Astrocyte of the spinal cord (primary cell): Measurements from ENCODE around the gene CRB1.

Experiments
- DNase-seq: peaks from one replicate; pipeline ENCODE4 v3.0.0; 2011; ENCODE audit warnings: low read depth, low spot score
- H3K4me3 ChIP-seq: 2 replicates; pipeline ENCODE4 v1.5.1; 2011; ENCODE audit warnings: low read depth, mild to moderate bottlenecking, low read length, moderate library complexity
- CTCF ChIP-seq: IDR thresholded peaks from 2 replicates; pipeline ENCODE4 v1.5.1; 2012; ENCODE audit warnings: low read depth, mild to moderate bottlenecking, low read length, inconsistent platforms
- in situ Hi-C: cut with HindIII; loops from 2 replicates; pipeline ENCODE4 v1.10.0; 2017; ENCODE audit warnings: low sequenced_read_pairs

CRB1 gene

GRCh38 chr1:197235355-197235754 is 32.7 kb upstream of the CRB1 start:
- TF ChIP-seq CTCF, result no peak
- in situ Hi-C loops, result no loop called here

GRCh38 chr1:197247465-197247864 is 20.6 kb upstream of the CRB1 start:
- in situ Hi-C loops, result no loop called here
- no peak overlapping the region for H3K4me3 ChIP-seq
- TF ChIP-seq CTCF, result no peak
- DNase-seq, result no peak

More at GRCh38 chr1:197235355-197235754, 32.7 kb upstream of the CRB1 start:
- no peak overlapping the region for H3K4me3 ChIP-seq
- DNase-seq, result no peak

- no peak for TF ChIP-seq CTCF
- in situ Hi-C loops, result no loop called here
- H3K4me3 ChIP-seq, result no peak overlapping the region
- DNase-seq, result no peak
Measured at GRCh38 chr1:197249324-197249723, 18.7 kb upstream of the CRB1 start.

- H3K4me3 ChIP-seq, result no peak overlapping the region
- DNase-seq, result no peak
- in situ Hi-C loops, result no loop called here
- no peak for TF ChIP-seq CTCF
Measured at GRCh38 chr1:197250616-197251015, 17.4 kb upstream of the CRB1 start.

- in situ Hi-C loops, result no loop called here
- no peak for TF ChIP-seq CTCF
- no peak overlapping the region for H3K4me3 ChIP-seq
Measured at GRCh38 chr1:197252973-197253372, 15.1 kb upstream of the CRB1 start.

GRCh38 chr1:197254866-197255265 is 13.2 kb upstream of the CRB1 start:
- TF ChIP-seq CTCF, result no peak
- no peak for DNase-seq
- in situ Hi-C loops, result no loop called here
- no peak overlapping the region for H3K4me3 ChIP-seq

More at GRCh38 chr1:197252973-197253372, 15.1 kb upstream of the CRB1 start:
- no peak for DNase-seq

GRCh38 chr1:197264936-197265567 is 3.0 kb upstream of the CRB1 start:
- DNase-seq, result no peak
- H3K4me3 ChIP-seq, result no peak overlapping the region
- no peak for TF ChIP-seq CTCF
- in situ Hi-C loops, result no loop called here
